Gastrocnemius medialis (tissue), 4 donors: ENCODE measurements around the gene ACVR1C.

Source experiments
- CTCF ChIP-seq, 5 experiments: fragments of 450-650 bp in 3 of 5; fragments of 200-600 bp in 2 of 5; sonication (generic) in 2 of 5; IDR thresholded peaks in 4 of 5; conservative IDR thresholded peaks in 1 of 5; 1 replicate in 4 of 5; 2 replicates in 1 of 5; pipeline ENCODE4 v1.5.1; 2016 to 2019; ENCODE audit warnings: antibody characterized with exemption in 5 of 5, mild to moderate bottlenecking in 3 of 5, moderate library complexity in 3 of 5
- POLR2A ChIP-seq, 2 donors: fragments of 450-650 bp; IDR thresholded peaks; one replicate each; pipeline ENCODE4 v1.6.1; 2017; ENCODE audit warnings: antibody characterized with exemption in 2 of 2, mild to moderate bottlenecking in 2 of 2, moderate library complexity in 2 of 2

DNA sequence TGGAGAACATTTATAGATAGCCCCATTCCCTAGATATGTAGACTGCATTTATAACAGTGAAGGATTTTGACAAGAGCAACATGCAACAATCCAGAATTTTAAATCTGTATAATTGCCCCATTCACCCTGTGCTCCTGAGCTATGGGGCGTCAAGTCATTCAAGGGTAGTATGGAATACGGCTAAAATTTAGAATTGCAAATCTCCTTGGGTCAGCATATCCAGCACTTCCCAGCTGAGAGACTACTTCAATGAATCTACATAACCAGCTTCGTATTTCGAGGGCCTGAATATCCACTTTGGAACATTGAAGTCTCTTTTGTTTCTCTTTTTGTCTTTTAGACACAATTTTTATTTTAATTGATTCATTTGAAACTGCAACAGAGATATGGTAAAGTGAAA, 28.4 kb upstream of the ACVR1C start:
- TF ChIP-seq POLR2A (IDR thresholded peaks at IDR 0.05): no peak
- TF ChIP-seq CTCF (IDR thresholded peaks at IDR 0.05 in 4 of 5, conservative IDR thresholded peaks at IDR 0.05 in 1 of 5): no peak
